ENCODE data around the gene TEX29.

DNA sequence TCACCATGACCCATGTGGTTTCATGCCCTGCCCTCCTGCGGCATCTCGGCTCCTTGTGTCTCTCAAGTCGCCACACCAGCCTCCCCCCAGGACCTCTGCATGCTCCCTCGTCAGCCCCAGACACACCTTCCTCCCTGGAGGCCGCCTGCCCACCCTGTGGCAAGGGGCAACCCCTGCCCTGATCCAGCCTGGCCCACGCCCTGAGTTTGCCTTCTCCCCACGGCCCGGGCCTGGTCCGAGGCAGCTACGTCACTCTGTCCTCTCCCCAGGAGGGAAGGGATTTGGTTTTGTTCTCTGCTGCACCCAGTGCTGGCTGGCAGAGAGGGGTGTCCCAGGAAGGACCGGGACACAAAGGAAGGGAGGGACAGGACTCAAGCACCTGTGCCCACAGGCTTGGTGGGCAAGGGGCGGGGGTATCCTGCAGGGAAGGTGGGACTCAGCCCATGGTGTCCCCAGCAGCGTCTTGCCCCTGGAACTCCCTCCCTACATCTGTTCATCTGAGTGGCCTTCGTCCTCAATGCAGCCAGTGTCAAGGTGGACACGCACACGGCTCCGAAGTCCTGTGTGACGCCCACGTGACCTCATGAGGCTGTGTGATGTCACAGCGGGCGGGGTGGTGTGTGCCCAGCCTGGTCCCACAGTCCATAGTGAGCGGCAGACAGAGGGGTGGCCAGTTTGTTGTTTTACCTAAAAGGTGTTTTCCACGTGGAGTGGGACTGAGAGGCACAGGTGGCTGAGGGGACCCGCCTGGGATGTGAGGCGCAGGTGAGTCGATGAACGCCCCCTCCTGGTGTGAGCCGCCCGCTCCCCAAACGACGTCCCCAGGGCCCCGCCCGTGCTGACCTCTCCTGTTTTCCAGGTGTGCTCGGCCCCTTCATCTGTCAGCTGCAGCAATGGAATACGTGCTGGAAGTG lies at the start of gene TEX29:
- TF ChIP-seq, protein P1, sequence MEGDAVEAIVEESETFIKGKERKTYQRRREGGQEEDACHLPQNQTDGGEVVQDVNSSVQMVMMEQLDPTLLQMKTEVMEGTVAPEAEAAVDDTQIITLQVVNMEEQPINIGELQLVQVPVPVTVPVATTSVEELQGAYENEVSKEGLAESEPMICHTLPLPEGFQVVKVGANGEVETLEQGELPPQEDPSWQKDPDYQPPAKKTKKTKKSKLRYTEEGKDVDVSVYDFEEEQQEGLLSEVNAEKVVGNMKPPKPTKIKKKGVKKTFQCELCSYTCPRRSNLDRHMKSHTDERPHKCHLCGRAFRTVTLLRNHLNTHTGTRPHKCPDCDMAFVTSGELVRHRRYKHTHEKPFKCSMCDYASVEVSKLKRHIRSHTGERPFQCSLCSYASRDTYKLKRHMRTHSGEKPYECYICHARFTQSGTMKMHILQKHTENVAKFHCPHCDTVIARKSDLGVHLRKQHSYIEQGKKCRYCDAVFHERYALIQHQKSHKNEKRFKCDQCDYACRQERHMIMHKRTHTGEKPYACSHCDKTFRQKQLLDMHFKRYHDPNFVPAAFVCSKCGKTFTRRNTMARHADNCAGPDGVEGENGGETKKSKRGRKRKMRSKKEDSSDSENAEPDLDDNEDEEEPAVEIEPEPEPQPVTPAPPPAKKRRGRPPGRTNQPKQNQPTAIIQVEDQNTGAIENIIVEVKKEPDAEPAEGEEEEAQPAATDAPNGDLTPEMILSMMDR (IDR thresholded peaks at IDR 0.05): no peak
- TF ChIP-seq, protein P2, sequence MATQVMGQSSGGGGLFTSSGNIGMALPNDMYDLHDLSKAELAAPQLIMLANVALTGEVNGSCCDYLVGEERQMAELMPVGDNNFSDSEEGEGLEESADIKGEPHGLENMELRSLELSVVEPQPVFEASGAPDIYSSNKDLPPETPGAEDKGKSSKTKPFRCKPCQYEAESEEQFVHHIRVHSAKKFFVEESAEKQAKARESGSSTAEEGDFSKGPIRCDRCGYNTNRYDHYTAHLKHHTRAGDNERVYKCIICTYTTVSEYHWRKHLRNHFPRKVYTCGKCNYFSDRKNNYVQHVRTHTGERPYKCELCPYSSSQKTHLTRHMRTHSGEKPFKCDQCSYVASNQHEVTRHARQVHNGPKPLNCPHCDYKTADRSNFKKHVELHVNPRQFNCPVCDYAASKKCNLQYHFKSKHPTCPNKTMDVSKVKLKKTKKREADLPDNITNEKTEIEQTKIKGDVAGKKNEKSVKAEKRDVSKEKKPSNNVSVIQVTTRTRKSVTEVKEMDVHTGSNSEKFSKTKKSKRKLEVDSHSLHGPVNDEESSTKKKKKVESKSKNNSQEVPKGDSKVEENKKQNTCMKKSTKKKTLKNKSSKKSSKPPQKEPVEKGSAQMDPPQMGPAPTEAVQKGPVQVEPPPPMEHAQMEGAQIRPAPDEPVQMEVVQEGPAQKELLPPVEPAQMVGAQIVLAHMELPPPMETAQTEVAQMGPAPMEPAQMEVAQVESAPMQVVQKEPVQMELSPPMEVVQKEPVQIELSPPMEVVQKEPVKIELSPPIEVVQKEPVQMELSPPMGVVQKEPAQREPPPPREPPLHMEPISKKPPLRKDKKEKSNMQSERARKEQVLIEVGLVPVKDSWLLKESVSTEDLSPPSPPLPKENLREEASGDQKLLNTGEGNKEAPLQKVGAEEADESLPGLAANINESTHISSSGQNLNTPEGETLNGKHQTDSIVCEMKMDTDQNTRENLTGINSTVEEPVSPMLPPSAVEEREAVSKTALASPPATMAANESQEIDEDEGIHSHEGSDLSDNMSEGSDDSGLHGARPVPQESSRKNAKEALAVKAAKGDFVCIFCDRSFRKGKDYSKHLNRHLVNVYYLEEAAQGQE (IDR thresholded peaks at IDR 0.05; ENCODE audit: insufficient read depth in 1 of 2, low read depth in 2 of 2, low read length in 1 of 2): no peak
